H1 (cell line): ENCODE measurements around the gene DTNB. TPM values are rescaled to one million over a fixed set of nuclear protein-coding genes. Genes with fewer than 3 reads are reported as not detected.

Experiments
- CTCF ChIA-PET: fragments of 300-600 bp; sonication (Branson Sonifier 250); formaldehyde crosslinking; loops from one replicate; lab custom pipeline; 2021; ENCODE audit not compliant: partially characterized antibody; lab: Charles Lee
- POLR2A ChIA-PET: fragments of 300-600 bp; sonication (Branson Sonifier 250); formaldehyde crosslinking; loops from one replicate; lab custom pipeline; 2021; ENCODE audit warnings: inconsistent platforms; ENCODE audit not compliant: partially characterized antibody; lab: Charles Lee
- DNase-seq, 2 experiments: peaks; one replicate each; pipeline versions ENCODE4 v3.0.0 to v3.0.0-alpha.2; 2010 to 2022; ENCODE audit warnings: low spot score in 2 of 2, low read depth in 1 of 2, mixed read lengths in 1 of 2
- FAIRE-seq: peaks from 2 replicates; lab custom pipeline; 2011; peaks lifted over from hg19 to GRCh38; lab: Jason Lieb, UNC
- H2AFZ ChIP-seq: 2 replicates; pipeline ENCODE4 v1.8.1; 2012; ENCODE audit warnings: low read length, inconsistent platforms
- H2AK5ac ChIP-seq: 2 replicates; pipeline ENCODE4 v1.6.1; 2013; ENCODE audit warnings: low read depth, low read length
- H2BK120ac ChIP-seq: replicated peaks from 2 replicates; pipeline ENCODE3; 2013; ENCODE audit warnings: low read depth, low read length, inconsistent platforms
- H2BK12ac ChIP-seq: 2 replicates; pipeline ENCODE4 v1.6.1; 2013; ENCODE audit warnings: low read depth, low read length
- H2BK15ac ChIP-seq: 2 replicates; pipeline ENCODE4 v1.6.1; 2013; ENCODE audit warnings: low read length
- H2BK20ac ChIP-seq: 2 replicates; pipeline ENCODE4 v1.6.1; 2013; ENCODE audit warnings: low read length
- H2BK5ac ChIP-seq: 2 replicates; pipeline ENCODE4 v1.6.1; 2013; ENCODE audit warnings: low read depth, low read length
- H3K14ac ChIP-seq: 2 replicates; pipeline ENCODE4 v1.6.1; 2013; ENCODE audit warnings: inconsistent platforms; ENCODE audit not compliant: insufficient read length
- H3K18ac ChIP-seq: 2 replicates; pipeline ENCODE4 v1.6.1; 2013; ENCODE audit warnings: low read length; ENCODE audit errors: extremely low read depth
- H3K23ac ChIP-seq: 2 replicates; pipeline ENCODE4 v1.6.1; 2013; ENCODE audit warnings: inconsistent platforms; ENCODE audit not compliant: insufficient read length
- H3K23me2 ChIP-seq: 2 replicates; pipeline ENCODE4 v1.6.1; 2013; ENCODE audit warnings: low read depth, low read length
- H3K27ac ChIP-seq: 2 replicates; pipeline ENCODE4 v1.6.1; 2011; ENCODE audit warnings: low read depth, low read length, inconsistent platforms
- H3K27me3 ChIP-seq, 4 experiments: replicated peaks in 1 of 4; 1 replicate in 1 of 4; 2 replicates in 3 of 4; pipeline versions ENCODE4 v1.6.1 to v1.8.1; 2011 to 2013; ENCODE audit warnings: low read length in 3 of 4, mild to moderate bottlenecking in 3 of 4, inconsistent platforms in 2 of 4, mixed read lengths in 2 of 4, moderate library complexity in 1 of 4; ENCODE audit not compliant: control insufficient read depth in 3 of 4, insufficient read depth in 3 of 4; ENCODE audit errors: extremely low read depth in 1 of 4
- H3K36me3 ChIP-seq, 4 experiments: 2 replicates each; pipeline versions ENCODE4 v1.6.1 to v1.8.1; 2011 to 2013; ENCODE audit warnings: mild to moderate bottlenecking in 4 of 4, low read length in 3 of 4, moderate library complexity in 2 of 4, control low read depth in 1 of 4, inconsistent platforms in 1 of 4; ENCODE audit not compliant: insufficient read depth in 4 of 4, control insufficient read depth in 2 of 4
- H3K4ac ChIP-seq: replicated peaks from 2 replicates; pipeline ENCODE3; 2013; ENCODE audit warnings: low read length, low read depth, mixed read lengths, inconsistent platforms; ENCODE audit not compliant: insufficient read length
- H3K4me1 ChIP-seq, 4 experiments: replicated peaks in 1 of 4; 1 replicate in 1 of 4; 2 replicates in 3 of 4; pipeline versions ENCODE4 v1.6.1 to v1.8.1; 2011 to 2013; ENCODE audit warnings: low read length in 3 of 4, inconsistent platforms in 2 of 4, mixed read lengths in 1 of 4; ENCODE audit not compliant: insufficient read depth in 4 of 4, control insufficient read depth in 3 of 4
- H3K4me2 ChIP-seq, 2 experiments: 2 replicates each; pipeline versions ENCODE4 v1.6.1 to v1.8.1; 2011 to 2013; ENCODE audit warnings: low read depth in 2 of 2, low read length in 2 of 2, control low read depth in 1 of 2, inconsistent platforms in 1 of 2, mild to moderate bottlenecking in 1 of 2; ENCODE audit not compliant: insufficient read depth in 1 of 2
- H3K4me3 ChIP-seq, 4 experiments: fragments of 200-600, 300-600 bp in 1 of 4; sonication (generic), shearing (Covaris generic), sonication (Bioruptor Twin) in 1 of 4; 2 replicates each; pipeline versions ENCODE4 v1.5.1 to v1.8.1; 2011 to 2016; ENCODE audit warnings: low read length in 4 of 4, low read depth in 3 of 4, control low read depth in 2 of 4, inconsistent platforms in 2 of 4, mild to moderate bottlenecking in 2 of 4, mixed read lengths in 1 of 4, moderate library complexity in 1 of 4; ENCODE audit not compliant: insufficient read depth in 2 of 4; ENCODE audit errors: extremely low read depth in 1 of 4
- H3K56ac ChIP-seq: replicated peaks from 2 replicates; pipeline ENCODE3; 2013; ENCODE audit warnings: low read depth, mild to moderate bottlenecking, mixed read lengths, low read length, inconsistent platforms; ENCODE audit not compliant: insufficient read length
- H3K79me1 ChIP-seq: 2 replicates; pipeline ENCODE4 v1.6.1; 2013; ENCODE audit warnings: low read depth, low read length, control low read depth
- H3K79me2 ChIP-seq, 2 experiments: 2 replicates each; pipeline versions ENCODE4 v1.6.1 to v1.8.1; 2012 to 2013; ENCODE audit warnings: low read length in 2 of 2, mild to moderate bottlenecking in 2 of 2, inconsistent platforms in 1 of 2; ENCODE audit not compliant: insufficient read depth in 2 of 2, control insufficient read depth in 1 of 2
- H3K9ac ChIP-seq, 4 experiments: replicated peaks in 1 of 4; 1 replicate in 1 of 4; 2 replicates in 3 of 4; pipeline versions ENCODE4 v1.6.1 to v1.8.1; 2011 to 2013; ENCODE audit warnings: low read depth in 3 of 4, low read length in 3 of 4, control low read depth in 2 of 4, mild to moderate bottlenecking in 2 of 4, moderate library complexity in 2 of 4, inconsistent platforms in 1 of 4; ENCODE audit errors: extremely low read depth in 1 of 4
- H3K9me3 ChIP-seq, 2 experiments: 2 replicates each; pipeline versions ENCODE4 v1.6.1 to v1.8.1; 2012 to 2013; ENCODE audit warnings: mild to moderate bottlenecking in 2 of 2, moderate library complexity in 2 of 2, control low read depth in 1 of 2, inconsistent platforms in 1 of 2, low read depth in 1 of 2, low read length in 1 of 2, mixed read lengths in 1 of 2; ENCODE audit not compliant: insufficient read depth in 2 of 2
- H4K20me1 ChIP-seq, 2 experiments: replicated peaks in 1 of 2; 2 replicates each; pipeline versions ENCODE3 to v1.8.1; 2011 to 2013; ENCODE audit warnings: inconsistent platforms in 2 of 2, low read length in 2 of 2, mild to moderate bottlenecking in 1 of 2; ENCODE audit not compliant: insufficient read depth in 2 of 2, control insufficient read depth in 1 of 2
- H4K5ac ChIP-seq: 2 replicates; pipeline ENCODE4 v1.6.1; 2013; ENCODE audit warnings: low read length, low read depth, mixed read lengths, inconsistent platforms; ENCODE audit not compliant: insufficient read length
- H4K8ac ChIP-seq: 2 replicates; pipeline ENCODE4 v1.8.0; 2013; ENCODE audit warnings: mild to moderate bottlenecking, moderate library complexity, low read length, inconsistent platforms; ENCODE audit not compliant: insufficient read depth; ENCODE audit errors: extremely low read depth
- H4K91ac ChIP-seq: replicated peaks from 2 replicates; pipeline ENCODE3; 2013; ENCODE audit warnings: low read length, mixed read lengths, inconsistent platforms; ENCODE audit not compliant: insufficient read length
- ATF3 ChIP-seq: IDR thresholded peaks from 2 replicates; pipeline ENCODE4 v1.6.1; 2011; ENCODE audit warnings: low read depth, mild to moderate bottlenecking, low read length; ENCODE audit not compliant: insufficient read depth
- GTF2F1 ChIP-seq: IDR thresholded peaks from 2 replicates; pipeline ENCODE4 v1.6.1; 2012; ENCODE audit warnings: low read depth, low read length, improper control_type of control experiment, borderline replicate concordance
- WGBS, 2 experiments: shearing (Covaris generic) in 1 of 2; methylation state at CpG; one replicate each; pipeline versions ENCODE4 v1.1.6 to v1.1.7; 2013 to 2015; ENCODE audit warnings: low lambda C conversion rate in 2 of 2, mixed read lengths in 2 of 2, inconsistent platforms in 1 of 2, low coverage in 1 of 2, missing lambda C conversion rate in 1 of 2; ENCODE audit not compliant: insufficient replicate concordance in 2 of 2, insufficient coverage in 1 of 2, insufficient read length in 1 of 2; ENCODE audit errors: extremely low coverage in 1 of 2, missing lambda C conversion rate in 1 of 2; 5-methylcytosine and 5-hydroxymethylcytosine counted together
- polyA plus RNA-seq, 7 experiments: library from polyadenylated mRNA; depleted of rRNA in 3 of 7; stranded (reverse) in 5 of 7; unstranded in 2 of 7; fragments of >200 nt in 5 of 7; fragments of 200-250 nt in 2 of 7; gene quantifications; 1 replicate in 5 of 7; 2 replicates in 1 of 7; 4 replicates in 1 of 7; pipeline versions ENCODE4 v1.2.1 to v1.2.3, GENCODE V29; 2011 to 2013; ENCODE audit warnings: missing spikeins in 2 of 7, mixed read lengths in 2 of 7
- total RNA-seq: library from RNA; stranded (reverse); fragmentation: NEBNext Ultra II Directional; extraction: Animal tissue kit (Norgen Biotek cat#: 25700); gene quantifications from 2 replicates; pipeline ENCODE4 v1.2.1, GENCODE V29; 2021

DTNB gene
- total and polyA plus RNA-seq, 2 of the 8 experiments (the other 6 are each of a cell fraction or from before 2014, with no cell fraction given): 39.6 to 49.5 TPM

DNA sequence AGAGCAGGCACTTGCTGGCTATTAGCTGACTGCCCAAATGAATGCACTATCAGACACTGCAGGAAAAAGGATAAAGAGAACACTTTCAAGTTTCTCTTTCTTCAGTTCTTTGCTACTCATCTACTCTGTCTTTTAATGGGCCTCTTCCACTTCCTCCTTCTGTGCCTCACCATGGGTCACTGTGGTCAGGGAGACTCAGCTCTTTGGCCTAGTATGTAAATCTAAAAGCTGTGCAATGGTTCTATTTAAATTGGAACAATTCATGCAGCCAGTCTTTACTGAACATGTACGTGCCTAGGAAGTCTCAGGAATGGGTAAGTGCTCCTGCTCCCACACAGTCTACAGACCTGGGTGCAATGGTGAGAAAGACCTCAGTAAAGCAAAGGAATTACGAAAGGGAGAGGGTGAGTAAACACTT, 252.5 kb downstream of the DTNB start:
- POLR2A ChIA-PET: no interaction called here
- WGBS, 2 experiments: 90% methylated on average over 2 of the region's 2 CpGs; no CpG with 5 or more reads in 1 of the 2 experiments

More for the DNA sequence above, 252.5 kb downstream of the DTNB start:
- Histone ChIP-seq H3K4ac (no peak overlapping the region), H2BK5ac (no peak overlapping the region), H3K18ac (no peak overlapping the region), H3K27ac (no peak overlapping the region), H3K4me2 (no peak overlapping the region), H3K79me2 (no peaks in the 10 kb centered on the region), H3K9ac (no peak overlapping the region), H3K23me2 (no peaks in the 10 kb centered on the region), H3K36me3 (peaks cover 0 to 6% (median 0%) of the 10 kb centered on the region in 4 experiments; a peak in 2 of 8 replicates), H2AFZ (no peak overlapping the region), H4K5ac (no peak overlapping the region), H4K8ac (no peak overlapping the region), H3K9me3 (no peaks in the 10 kb centered on the region), H3K4me1 (no peaks in the 10 kb centered on the region), H3K23ac (no peak overlapping the region), H3K79me1 (no peaks in the 10 kb centered on the region; the same call in 1 of the 2 replicates), H2BK12ac (no peak overlapping the region), H2BK120ac (no peak overlapping the region), H3K56ac (no peak overlapping the region), H4K20me1 (no peaks in the 10 kb centered on the region), H2BK20ac (no peak overlapping the region), H3K27me3 (no peaks in the 10 kb centered on the region), H3K4me3 (no peak overlapping the region), H4K91ac (no peak overlapping the region), H2AK5ac (no peak overlapping the region), H3K14ac (no peak overlapping the region), H2BK15ac (no peak overlapping the region)
- DNase-seq: no peak
- TF ChIP-seq ATF3 (no peak), GTF2F1 (no peak)
- FAIRE-seq: no peak
- CTCF ChIA-PET: interaction anchor here (0.5 to 1.0 kb wide), 2 partner anchors 111 to 131 kb away, joined by 3 read pairs; no protein-coding TSS in a partner anchor
